H9 (cell line): ENCODE measurements around the gene SCGN. TPM values are rescaled to one million over a fixed set of nuclear protein-coding genes. Genes with fewer than 3 reads are reported as not detected.

Experiments
- DNase-seq: peaks from one replicate; pipeline ENCODE4 v3.0.0-alpha.2; 2017
- H2AFZ ChIP-seq: one replicate; pipeline ENCODE4 v1.6.1; 2013; ENCODE audit warnings: mild to moderate bottlenecking, low read length, control low read depth, moderate library complexity
- H2AK5ac ChIP-seq: 2 replicates; pipeline ENCODE4 v1.6.1; 2013; ENCODE audit warnings: low read length, control low read depth, mixed read lengths; ENCODE audit not compliant: insufficient read length
- H2BK120ac ChIP-seq: one replicate; pipeline ENCODE4 v1.6.1; 2013; ENCODE audit warnings: low read depth, mild to moderate bottlenecking, low read length, control low read depth, inconsistent platforms; ENCODE audit not compliant: poor library complexity, severe bottlenecking
- H2BK12ac ChIP-seq: 2 replicates; pipeline ENCODE4 v1.6.1; 2013; ENCODE audit warnings: low read length, control low read depth, mixed read lengths, low read depth; ENCODE audit not compliant: insufficient read length
- H2BK15ac ChIP-seq: 2 replicates; pipeline ENCODE4 v1.6.1; 2013; ENCODE audit warnings: low read depth, low read length, control low read depth
- H2BK20ac ChIP-seq: one replicate; pipeline ENCODE4 v1.6.1; 2013; ENCODE audit warnings: low read depth, mild to moderate bottlenecking, low read length, control low read depth, inconsistent platforms; ENCODE audit not compliant: poor library complexity, severe bottlenecking
- H2BK5ac ChIP-seq: 2 replicates; pipeline ENCODE4 v1.6.1; 2013; ENCODE audit warnings: low read length, control low read depth, mixed read lengths; ENCODE audit not compliant: insufficient read length
- H3K14ac ChIP-seq: 2 replicates; pipeline ENCODE4 v1.6.1; 2013; ENCODE audit warnings: low read length, control low read depth; ENCODE audit not compliant: insufficient read depth
- H3K18ac ChIP-seq: 2 replicates; pipeline ENCODE4 v1.6.1; 2013; ENCODE audit warnings: low read depth, mild to moderate bottlenecking, mixed read lengths, low read length, control low read depth; ENCODE audit not compliant: insufficient read length
- H3K23ac ChIP-seq: 2 replicates; pipeline ENCODE4 v1.6.1; 2013; ENCODE audit warnings: low read length, control low read depth, mixed read lengths, low read depth; ENCODE audit not compliant: insufficient read length
- H3K23me2 ChIP-seq: 2 replicates; pipeline ENCODE4 v1.6.1; 2013; ENCODE audit warnings: low read depth, mild to moderate bottlenecking, mixed read lengths, low read length, control low read depth; ENCODE audit not compliant: insufficient read length, poor library complexity, severe bottlenecking
- H3K27ac ChIP-seq: 2 replicates; pipeline ENCODE4 v1.5.1; 2013; ENCODE audit warnings: low read length, control low read depth, mixed read lengths, low read depth; ENCODE audit not compliant: insufficient read length
- H3K27me3 ChIP-seq: 2 replicates; pipeline ENCODE4 v1.6.1; 2013; ENCODE audit warnings: low read length, control low read depth, inconsistent platforms; ENCODE audit not compliant: insufficient read depth
- H3K4ac ChIP-seq: 2 replicates; pipeline ENCODE4 v1.6.1; 2013; ENCODE audit warnings: low read depth, mild to moderate bottlenecking, control low read depth, inconsistent platforms, low read length, moderate library complexity
- H3K4me1 ChIP-seq: 2 replicates; pipeline ENCODE4 v1.6.1; 2013; ENCODE audit warnings: low read length, control low read depth, inconsistent platforms; ENCODE audit not compliant: insufficient read depth
- H3K4me2 ChIP-seq: 2 replicates; pipeline ENCODE4 v1.6.1; 2013; ENCODE audit warnings: low read length, control low read depth, mixed read lengths; ENCODE audit not compliant: insufficient read length, insufficient read depth
- H3K56ac ChIP-seq: 2 replicates; pipeline ENCODE4 v1.6.1; 2013; ENCODE audit warnings: low read depth, mild to moderate bottlenecking, mixed read lengths, low read length, control low read depth; ENCODE audit not compliant: insufficient read length
- H3K79me1 ChIP-seq: 2 replicates; pipeline ENCODE4 v1.6.1; 2013; ENCODE audit warnings: low read depth, mild to moderate bottlenecking, moderate library complexity, low read length, control low read depth, inconsistent platforms; ENCODE audit not compliant: insufficient read depth, poor library complexity, severe bottlenecking
- H3K79me2 ChIP-seq: 2 replicates; pipeline ENCODE4 v1.6.1; 2013; ENCODE audit warnings: low read length, control low read depth, inconsistent platforms; ENCODE audit not compliant: insufficient read depth
- H3K9ac ChIP-seq: 2 replicates; pipeline ENCODE4 v1.6.1; 2013; ENCODE audit warnings: low read length, control low read depth, mixed read lengths; ENCODE audit not compliant: insufficient read length; ENCODE audit errors: extremely low read depth
- H3K9me3 ChIP-seq: one replicate; pipeline ENCODE4 v1.6.1; 2013; ENCODE audit warnings: low read depth, low read length, inconsistent platforms; ENCODE audit not compliant: control insufficient read depth
- H3T11ph ChIP-seq: one replicate; pipeline ENCODE4 v1.6.1; 2013; ENCODE audit warnings: mild to moderate bottlenecking, low read length, control low read depth, inconsistent platforms
- H4K20me1 ChIP-seq: one replicate; pipeline ENCODE4 v1.6.1; 2013; ENCODE audit not compliant: control insufficient read depth, insufficient read length, insufficient read depth
- H4K5ac ChIP-seq: 2 replicates; pipeline ENCODE4 v1.6.1; 2013; ENCODE audit warnings: low read depth, mild to moderate bottlenecking, mixed read lengths, low read length, control low read depth; ENCODE audit not compliant: insufficient read length
- H4K8ac ChIP-seq: replicated peaks from 2 replicates; pipeline ENCODE4 v1.6.1; 2013; ENCODE audit warnings: low read length, control low read depth, mixed read lengths, low read depth; ENCODE audit not compliant: insufficient read length
- H4K91ac ChIP-seq: 2 replicates; pipeline ENCODE4 v1.6.1; 2013; ENCODE audit warnings: low read depth, mild to moderate bottlenecking, moderate library complexity, mixed read lengths, low read length, control low read depth; ENCODE audit not compliant: insufficient read length
- H3K27ac Mint-ChIP-seq, 3 experiments: 2 replicates in 2 of 3; 3 replicates in 1 of 3; pipeline ENCODE4 v1.8.0; 2020 to 2021; ENCODE audit warnings: mixed read lengths in 3 of 3, mild to moderate bottlenecking in 1 of 3, moderate library complexity in 1 of 3
- H3K27me3 Mint-ChIP-seq: 2 replicates; pipeline ENCODE4 v1.8.0; 2021; ENCODE audit warnings: low read depth, mild to moderate bottlenecking, moderate library complexity, mixed read lengths
- H3K36me3 Mint-ChIP-seq, 3 experiments: 2 replicates in 2 of 3; 3 replicates in 1 of 3; pipeline ENCODE4 v1.8.0; 2020 to 2021; ENCODE audit warnings: low read depth in 3 of 3, mixed read lengths in 3 of 3; ENCODE audit not compliant: insufficient read depth in 1 of 3
- H3K4me1 Mint-ChIP-seq, 2 experiments: 2 replicates each; pipeline ENCODE4 v1.8.0; 2020; ENCODE audit warnings: mixed read lengths in 2 of 2
- H3K4me3 Mint-ChIP-seq, 2 experiments: 2 replicates in 1 of 2; 3 replicates in 1 of 2; pipeline ENCODE4 v1.8.0; 2020 to 2021; ENCODE audit warnings: mild to moderate bottlenecking in 2 of 2, mixed read lengths in 2 of 2, moderate library complexity in 1 of 2
- H3K9me3 Mint-ChIP-seq, 2 experiments: 2 replicates in 1 of 2; 3 replicates in 1 of 2; pipeline ENCODE4 v1.8.0; 2020; ENCODE audit warnings: mild to moderate bottlenecking in 2 of 2, mixed read lengths in 2 of 2, moderate library complexity in 1 of 2
- WGBS: extraction: QIAGEN DNeasy Blood & Tissue Kit; methylation state at CpG from one replicate; pipeline ENCODE4 v1.1.7; 2013; ENCODE audit warnings: missing lambda C conversion rate, low lambda C conversion rate, mixed read lengths; ENCODE audit not compliant: insufficient read length; ENCODE audit errors: extremely low coverage; 5-methylcytosine and 5-hydroxymethylcytosine counted together
- total RNA-seq: library from RNA; stranded (reverse); gene quantifications from 2 replicates; pipeline ENCODE4 v1.2.1, GENCODE V29; 2021
- TF ChIP-seq, protein P1 (sequence below): fragments of 200-600 bp; sonication (generic); conservative IDR thresholded peaks from 3 replicates; pipeline ENCODE4 v1.8.0; 2021; ENCODE audit warnings: antibody characterized with exemption, mild to moderate bottlenecking

SCGN gene
- total RNA-seq, 1 experiment from 2014 or later: not detected

DNA sequence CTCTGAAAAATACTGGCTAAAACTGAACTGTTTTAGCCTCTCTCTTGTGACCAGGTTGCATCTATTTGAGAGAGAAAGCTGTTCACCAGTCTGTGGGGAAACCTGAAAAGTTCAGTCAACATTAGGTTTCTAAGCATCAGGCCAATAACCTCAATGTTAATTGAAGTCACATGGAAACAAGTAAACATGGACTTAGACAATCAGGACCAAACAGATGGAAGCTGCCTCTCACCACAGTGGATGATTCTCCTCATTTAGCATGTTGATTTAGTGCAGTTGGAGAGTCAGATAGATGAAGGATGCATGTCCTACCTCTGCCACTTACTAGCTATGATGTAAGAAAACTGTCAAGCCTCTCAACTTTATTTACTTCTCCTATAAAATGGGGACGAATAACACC lies 18.2 kb downstream of the SCGN start:
- WGBS: no CpG with 5 or more reads among the region's 1 CpG
- H2BK15ac ChIP-seq: no peak overlapping the region
- no peak overlapping the region for H3K4ac ChIP-seq
- H3K27ac ChIP-seq: no peak overlapping the region
- no peak overlapping the region for H2BK5ac ChIP-seq
- no peak overlapping the region; a peak in 1 of 7 replicates for H3K27ac Mint-ChIP-seq
- no peak overlapping the region for H3K4me3 Mint-ChIP-seq
- DNase-seq: no peak
- no peak overlapping the region for H3K23ac ChIP-seq
- no peak overlapping the region for H2AFZ ChIP-seq
- TF ChIP-seq, protein P1, sequence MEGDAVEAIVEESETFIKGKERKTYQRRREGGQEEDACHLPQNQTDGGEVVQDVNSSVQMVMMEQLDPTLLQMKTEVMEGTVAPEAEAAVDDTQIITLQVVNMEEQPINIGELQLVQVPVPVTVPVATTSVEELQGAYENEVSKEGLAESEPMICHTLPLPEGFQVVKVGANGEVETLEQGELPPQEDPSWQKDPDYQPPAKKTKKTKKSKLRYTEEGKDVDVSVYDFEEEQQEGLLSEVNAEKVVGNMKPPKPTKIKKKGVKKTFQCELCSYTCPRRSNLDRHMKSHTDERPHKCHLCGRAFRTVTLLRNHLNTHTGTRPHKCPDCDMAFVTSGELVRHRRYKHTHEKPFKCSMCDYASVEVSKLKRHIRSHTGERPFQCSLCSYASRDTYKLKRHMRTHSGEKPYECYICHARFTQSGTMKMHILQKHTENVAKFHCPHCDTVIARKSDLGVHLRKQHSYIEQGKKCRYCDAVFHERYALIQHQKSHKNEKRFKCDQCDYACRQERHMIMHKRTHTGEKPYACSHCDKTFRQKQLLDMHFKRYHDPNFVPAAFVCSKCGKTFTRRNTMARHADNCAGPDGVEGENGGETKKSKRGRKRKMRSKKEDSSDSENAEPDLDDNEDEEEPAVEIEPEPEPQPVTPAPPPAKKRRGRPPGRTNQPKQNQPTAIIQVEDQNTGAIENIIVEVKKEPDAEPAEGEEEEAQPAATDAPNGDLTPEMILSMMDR: no peak
- H3K23me2 ChIP-seq: no peaks in the 10 kb centered on the region
- H3T11ph ChIP-seq: no peak overlapping the region
- H3K56ac ChIP-seq: no peak overlapping the region
- H3K79me1 ChIP-seq: no peaks in the 10 kb centered on the region
- no peak overlapping the region for H3K14ac ChIP-seq
- H3K9me3 ChIP-seq: no peaks in the 10 kb centered on the region
- no peak overlapping the region for H2BK20ac ChIP-seq
- no peaks in the 10 kb centered on the region for H3K9me3 Mint-ChIP-seq
- H2BK120ac ChIP-seq: no peak overlapping the region
- no peak overlapping the region for H2BK12ac ChIP-seq
- no peak overlapping the region for H3K18ac ChIP-seq
- no peak overlapping the region for H4K8ac ChIP-seq
- no peaks in the 10 kb centered on the region for H3K79me2 ChIP-seq
- H4K20me1 ChIP-seq: no peaks in the 10 kb centered on the region
- H3K4me2 ChIP-seq: no peak overlapping the region
- H3K36me3 Mint-ChIP-seq: no peaks in the 10 kb centered on the region
- H4K91ac ChIP-seq: no peak overlapping the region
- H3K27me3 ChIP-seq: no peaks in the 10 kb centered on the region
- H3K4me1 Mint-ChIP-seq: peaks cover 0 to 2% of the 10 kb centered on the region in 2 experiments; a peak in 1 of 4 replicates
- H3K4me1 ChIP-seq: no peaks in the 10 kb centered on the region
- no peak overlapping the region for H2AK5ac ChIP-seq
- H3K9ac ChIP-seq: no peak overlapping the region
- peaks cover 4% of the 10 kb centered on the region; the same call in 1 of the 2 replicates for H3K27me3 Mint-ChIP-seq
- H4K5ac ChIP-seq: no peak overlapping the region
